CD14-positive monocyte (primary cell): ENCODE results near the gene MAT2A. TPM values are rescaled to one million over a fixed set of nuclear protein-coding genes. Genes with fewer than 3 reads are reported as not detected.

Source experiments
- DNase-seq, 3 donors: peaks; one replicate each; pipeline ENCODE4 v3.0.0-alpha.2; 2011 to 2022
- H2AFZ ChIP-seq: 2 replicates; pipeline ENCODE4 v1.6.0; 2012; ENCODE audit warnings: mild to moderate bottlenecking, low read depth, low read length, inconsistent platforms; ENCODE audit not compliant: insufficient read depth, poor library complexity, severe bottlenecking
- H3K27ac ChIP-seq, 2 donors: 1 replicate in 1 of 2; 2 replicates in 1 of 2; pipeline ENCODE4 v1.5.1; 2012 to 2013; ENCODE audit warnings: low read length in 2 of 2, control low read depth in 1 of 2, inconsistent platforms in 1 of 2, low read depth in 1 of 2, mild to moderate bottlenecking in 1 of 2
- H3K27me3 ChIP-seq, 2 donors: one replicate each; pipeline versions ENCODE4 v1.6.0 to v1.6.1; 2011 to 2013; ENCODE audit warnings: low read length in 2 of 2; ENCODE audit not compliant: control insufficient read depth in 2 of 2, insufficient read depth in 2 of 2
- H3K36me3 ChIP-seq, 2 donors: replicated peaks in 1 of 2; 1 replicate in 1 of 2; 2 replicates in 1 of 2; pipeline versions ENCODE4 v1.5.1 to v1.6.1; 2012 to 2013; ENCODE audit warnings: low read length in 2 of 2, control low read depth in 1 of 2, inconsistent platforms in 1 of 2, mild to moderate bottlenecking in 1 of 2; ENCODE audit not compliant: insufficient read depth in 2 of 2, control insufficient read depth in 1 of 2
- H3K4me1 ChIP-seq, 2 donors: 1 replicate in 1 of 2; 2 replicates in 1 of 2; pipeline versions ENCODE4 v1.5.1 to v1.6.1; 2012 to 2013; ENCODE audit warnings: low read length in 2 of 2, control low read depth in 1 of 2, inconsistent platforms in 1 of 2, mild to moderate bottlenecking in 1 of 2, moderate library complexity in 1 of 2; ENCODE audit not compliant: insufficient read depth in 2 of 2, control insufficient read depth in 1 of 2
- H3K4me2 ChIP-seq: replicated peaks from 2 replicates; pipeline ENCODE3; 2012; ENCODE audit warnings: low read length, moderate library complexity, mild to moderate bottlenecking; ENCODE audit not compliant: poor library complexity, severe bottlenecking; ENCODE audit errors: extremely low read depth
- H3K4me3 ChIP-seq, 3 experiments: fragments of 200-600 bp in 1 of 3; sonication (generic) in 1 of 3; replicated peaks in 1 of 3; 1 replicate in 2 of 3; 2 replicates in 1 of 3; pipeline ENCODE4 v1.5.1; 2011 to 2013; ENCODE audit warnings: low read length in 3 of 3, mild to moderate bottlenecking in 3 of 3, control low read depth in 2 of 3, low read depth in 2 of 3, inconsistent platforms in 1 of 3, moderate library complexity in 1 of 3
- H3K79me2 ChIP-seq: 2 replicates; pipeline ENCODE4 v1.6.0; 2012; ENCODE audit warnings: mild to moderate bottlenecking, control low read depth, inconsistent platforms, low read length, moderate library complexity; ENCODE audit not compliant: insufficient read depth
- H3K9ac ChIP-seq: 2 replicates; pipeline ENCODE4 v1.6.0; 2017; ENCODE audit warnings: low read length, mild to moderate bottlenecking; ENCODE audit not compliant: insufficient read depth, poor library complexity, severe bottlenecking
- H3K9me3 ChIP-seq, 2 donors: replicated peaks in 1 of 2; 1 replicate in 1 of 2; 2 replicates in 1 of 2; pipeline versions ENCODE4 v1.5.1 to v1.6.1; 2012 to 2013; ENCODE audit warnings: low read length in 2 of 2, control low read depth in 1 of 2; ENCODE audit not compliant: control insufficient read depth in 1 of 2, insufficient read depth in 1 of 2
- H4K20me1 ChIP-seq: 2 replicates; pipeline ENCODE4 v1.6.0; 2012; ENCODE audit warnings: mild to moderate bottlenecking, low read length, control low read depth, moderate library complexity; ENCODE audit not compliant: insufficient read depth
- H3K27ac Mint-ChIP-seq, 7 donors: one replicate each; pipeline ENCODE4 v1.8.0; 2020; ENCODE audit warnings: mild to moderate bottlenecking in 7 of 7, mixed read lengths in 7 of 7, moderate library complexity in 6 of 7, inconsistent platforms in 2 of 7
- H3K27me3 Mint-ChIP-seq, 3 donors: one replicate each; pipeline ENCODE4 v1.8.0; 2021 to 2022; ENCODE audit warnings: low read depth in 3 of 3, mild to moderate bottlenecking in 3 of 3, mixed read lengths in 3 of 3, moderate library complexity in 3 of 3, inconsistent platforms in 1 of 3
- H3K36me3 Mint-ChIP-seq, 2 donors: one replicate each; pipeline ENCODE4 v1.8.0; 2020; ENCODE audit warnings: mixed read lengths in 2 of 2, inconsistent platforms in 1 of 2, mild to moderate bottlenecking in 1 of 2
- H3K4me1 Mint-ChIP-seq: one replicate; pipeline ENCODE4 v1.8.0; 2020; ENCODE audit warnings: mild to moderate bottlenecking, mixed read lengths
- H3K4me3 Mint-ChIP-seq, 2 donors: one replicate each; pipeline ENCODE4 v1.8.0; 2020; ENCODE audit warnings: mild to moderate bottlenecking in 2 of 2, mixed read lengths in 2 of 2, moderate library complexity in 1 of 2
- H3K9me3 Mint-ChIP-seq, 7 donors: one replicate each; pipeline ENCODE4 v1.8.0; 2020 to 2022; ENCODE audit warnings: mixed read lengths in 7 of 7, mild to moderate bottlenecking in 6 of 7, moderate library complexity in 6 of 7, inconsistent platforms in 2 of 7
- CTCF ChIP-seq: fragments of 200-600 bp; IDR thresholded peaks from one replicate; pipeline ENCODE4 v1.8.0; 2022; ENCODE audit warnings: antibody characterized with exemption, mild to moderate bottlenecking
- WGBS: methylation state at CpG from one replicate; pipeline ENCODE4 v1.1.5; 2013; ENCODE audit warnings: missing lambda C conversion rate; ENCODE audit not compliant: insufficient coverage; 5-methylcytosine and 5-hydroxymethylcytosine counted together
- intact Hi-C, 2 donors: fragments of 100-400 bp; cut with micrococcal nuclease; formaldehyde crosslinking; loops; one replicate each; pipeline versions ENCODE4 v1.15.0 to v1.15.1; 2023
- polyA minus RNA-seq: library from RNA; depleted of rRNA, polyadenylated mRNA; stranded (reverse); fragments of >200 nt; gene quantifications from 2 replicates; pipeline ENCODE4 v1.2.3, GENCODE V29; 2012
- polyA plus RNA-seq, 3 donors: library from polyadenylated mRNA; depleted of rRNA in 1 of 3; unstranded in 2 of 3; stranded (reverse) in 1 of 3; fragments of 300-500 nt in 2 of 3; fragments of >200 nt in 1 of 3; fragmentation: Illumina TruSeq in 2 of 3; gene quantifications; 1 replicate in 2 of 3; 2 replicates in 1 of 3; pipeline ENCODE4 v1.2.3, GENCODE V29; 2012 to 2021
- total RNA-seq, 12 experiments: library from RNA in 1 of 12; stranded (reverse) in 1 of 12; fragments of 120-200 nt in 1 of 12; gene quantifications; one replicate each; pipeline ENCODE4 v1.2.4 and lab custom pipeline; 2013 to 2026; ENCODE audit warnings: mixed read lengths in 6 of 12, inconsistent platforms in 1 of 12

MAT2A gene
- total RNA-seq (2013) = 63.1 TPM
- polyA plus RNA-seq = 100 to 1,000 TPM in 2 of 3 donors, 10 to 100 TPM in 1; 97.0 to 454 (median 117) TPM
- polyA minus RNA-seq = 111 and 115 TPM in 2 replicates
- 71.4 to 317 (median 220) reads per million in 11 experiments for total RNA-seq (lab: John Stamatoyannopoulos, UW)

GRCh38 chr2:85538507-85539360 lies at the start of gene MAT2A:
Gene MAT2A (plus strand): TSS chr2:85539168. CDS start chr2:85539288, 120 bp downstream.
- peak within 1 kb of the TSS; percentile 68 to 99 (median 95) for H3K4me3 ChIP-seq
- peak; percentile 62 for TF ChIP-seq CTCF
- Mint-ChIP-seq H3K27me3 (no peaks in the 10 kb centered on the region), H3K9me3 (no peaks in the 10 kb centered on the region), H3K4me3 (peak within 1 kb of the TSS; percentile 91 to 95), H3K36me3 (peaks cover 31 to 32% of the 10 kb centered on the region in 2 donors), H3K27ac (peak within 1 kb of the TSS; percentile 95 to 98 (median 97)), H3K4me1 (peaks cover 57% of the 10 kb centered on the region)
- H2AFZ ChIP-seq = peak within 1 kb of the TSS; percentile 77
- H3K4me2 ChIP-seq = peak within 1 kb of the TSS; percentile 92
- H3K36me3 ChIP-seq = peaks cover 28 to 33% of the 10 kb centered on the region in 2 donors
- peak within 1 kb of the TSS; percentile 87 for H3K9ac ChIP-seq
- WGBS = under 1% methylated on average over 92 of the region's 92 CpGs
- no peaks in the 10 kb centered on the region for H3K9me3 ChIP-seq
- peaks cover 35 to 64% of the 10 kb centered on the region in 2 donors for H3K4me1 ChIP-seq
- H3K27me3 ChIP-seq = no peaks in the 10 kb centered on the region
- peaks cover 71% of the 10 kb centered on the region for H3K79me2 ChIP-seq
- peak within 1 kb of the TSS; percentile 88 to 98 for H3K27ac ChIP-seq
- H4K20me1 ChIP-seq = peaks cover 47% of the 10 kb centered on the region
- peak; percentile 83 to 88 (median 88) for DNase-seq
- intact Hi-C loops = loop anchor here (1.0 to 5.0 kb wide), 3 partner anchors 38 to 116 kb away; no protein-coding TSS in a partner anchor

GRCh38 chr2:85490861-85491755 lies 47.9 kb upstream of the MAT2A start:
- Histone ChIP-seq H3K36me3 (peaks cover 0 to 10% of the 10 kb centered on the region in 2 donors), H3K27me3 (no peaks in the 10 kb centered on the region), H4K20me1 (no peaks in the 10 kb centered on the region), H3K9ac (no peak overlapping the region), H3K9me3 (peaks cover 0 to 11% of the 10 kb centered on the region in 2 donors), H3K4me2 (no peak overlapping the region), H3K4me3 (no peak overlapping the region), H3K79me2 (peaks cover 16% of the 10 kb centered on the region), H3K27ac (no peak overlapping the region), H2AFZ (no peak overlapping the region), H3K4me1 (peaks cover under 1 to 1% of the 10 kb centered on the region in 2 donors)
- Mint-ChIP-seq H3K4me1 (peaks cover 5% of the 10 kb centered on the region), H3K27me3 (peaks cover 0 to 1% (median 0%) of the 10 kb centered on the region in 3 donors), H3K27ac (peak overlapping the region in 2 of 7 donors; percentile 60 to 78), H3K36me3 (peaks cover 12 to 26% of the 10 kb centered on the region in 2 donors), H3K4me3 (no peak overlapping the region), H3K9me3 (peaks cover 0 to 14% (median 8%) of the 10 kb centered on the region in 7 donors)
- intact Hi-C loops = no loop called here
- no CpG with 5 or more reads among the region's 3 CpGs for WGBS
- no peak for DNase-seq
- no peak for TF ChIP-seq CTCF
